CD4-positive, alpha-beta T cell treated with Interleukin-2 at 100 ng/mL for 4 hours (primary cell): ENCODE measurements around the gene DTNBP1.
"Not testable (repeated sequence)": the region's sequence is repeated elsewhere in the genome, so short reads cannot be mapped to it uniquely, and the experiment has no call there.

ENCODE experiments used
- DNase-seq: peaks from one replicate; pipeline ENCODE4 v3.0.0-alpha.2; 2020; ENCODE audit warnings: low spot score

The DTNBP1 gene

GRCh38 chr6:15666896-15667295 is 4.1 kb upstream of the DTNBP1 start:
- not testable (repeated sequence) for DNase-seq

- DNase-seq = no peak
These were observed 2.4 kb upstream of the DTNBP1 start for GRCh38 chr6:15665237-15665636.

DNA sequence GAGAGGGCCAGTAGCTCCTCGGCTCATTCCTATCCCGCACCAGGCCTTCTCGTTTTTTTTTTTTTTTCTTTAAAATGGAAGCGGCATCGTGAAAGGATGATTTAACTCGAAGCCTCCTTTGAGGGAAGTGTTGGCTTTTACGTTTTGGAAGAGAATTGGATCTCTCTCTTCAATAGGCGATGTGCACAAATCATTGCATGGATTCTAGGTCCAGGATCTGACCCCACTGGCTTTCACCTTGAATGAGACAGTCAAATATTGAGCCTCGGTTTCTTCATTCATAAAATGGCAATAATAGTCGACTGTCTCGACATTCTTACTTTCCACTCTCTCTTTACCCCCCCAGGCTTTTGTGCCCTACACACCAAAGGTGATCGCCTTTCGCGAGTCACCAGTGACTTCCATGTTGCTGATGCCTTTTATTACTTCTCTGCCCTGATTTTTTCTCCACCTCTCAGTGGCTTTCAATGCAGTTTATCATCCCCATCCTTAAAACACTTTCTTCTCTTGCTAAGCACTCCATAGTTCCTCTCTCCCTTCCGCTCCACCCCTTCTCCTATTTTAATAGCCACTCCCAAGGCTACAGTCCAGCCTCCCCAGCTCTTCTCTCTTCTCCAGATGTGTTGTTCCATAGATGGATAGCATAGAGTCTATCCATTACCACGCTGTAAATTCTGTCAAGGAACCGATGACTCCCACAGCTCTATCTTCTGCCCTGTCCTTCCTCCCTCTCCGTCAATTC is 473 bp upstream of the DTNBP1 start:
- no peak for DNase-seq

DNA sequence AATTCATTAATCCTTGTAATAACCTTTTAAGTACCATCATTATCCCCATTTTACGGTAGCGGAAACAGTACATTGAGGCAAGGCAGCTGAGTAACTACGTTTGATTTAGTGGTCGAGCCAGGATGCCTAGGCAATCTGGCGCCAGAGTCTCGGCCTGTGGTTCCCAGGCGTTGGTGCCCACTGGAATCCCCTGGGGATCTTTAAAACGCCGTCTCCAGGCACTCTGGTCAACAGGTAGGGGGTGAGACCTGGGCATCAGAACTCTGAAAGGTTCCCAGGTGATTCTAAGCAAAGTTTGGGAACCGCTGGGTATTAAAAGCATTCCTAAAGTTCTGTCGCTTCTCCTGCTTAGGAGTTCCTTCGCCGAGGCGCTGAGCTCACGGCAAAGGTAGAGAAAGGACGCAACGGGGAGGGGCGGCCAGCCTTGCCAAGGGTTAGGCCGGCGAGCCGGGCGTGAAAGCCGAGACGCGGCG is 939 bp downstream of the DTNBP1 start:
- no peak for DNase-seq

- no peak for DNase-seq
These were observed 3.6 kb downstream of the DTNBP1 start for GRCh38 chr6:15659181-15659580.

DNA sequence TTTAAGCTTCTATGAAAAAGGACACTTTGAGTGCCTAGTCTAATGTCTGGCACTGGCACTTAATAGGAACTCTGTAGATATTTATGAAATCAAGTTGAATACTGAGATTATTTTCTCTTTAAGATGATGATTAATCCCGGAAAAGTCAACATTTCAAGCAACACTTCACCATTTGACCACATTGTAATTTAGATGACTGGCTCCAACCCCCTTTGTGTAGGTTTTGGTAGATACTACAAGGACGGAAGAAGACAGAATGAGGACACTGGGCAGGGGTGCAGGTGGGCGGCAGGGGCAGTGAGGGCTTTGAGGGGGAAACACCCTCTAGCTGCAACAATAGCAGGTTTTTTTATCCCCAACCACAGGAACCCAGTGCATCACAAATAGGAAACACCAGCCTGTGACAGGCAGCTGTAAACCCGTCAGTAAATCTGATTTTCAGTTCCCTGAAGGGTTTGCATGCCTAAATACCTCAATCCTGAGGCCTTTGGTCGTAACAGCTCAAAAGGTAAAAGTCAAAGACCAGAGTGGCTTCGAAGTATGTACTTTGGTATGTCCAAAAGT is 4.6 kb downstream of the DTNBP1 start:
- no peak for DNase-seq

DNA sequence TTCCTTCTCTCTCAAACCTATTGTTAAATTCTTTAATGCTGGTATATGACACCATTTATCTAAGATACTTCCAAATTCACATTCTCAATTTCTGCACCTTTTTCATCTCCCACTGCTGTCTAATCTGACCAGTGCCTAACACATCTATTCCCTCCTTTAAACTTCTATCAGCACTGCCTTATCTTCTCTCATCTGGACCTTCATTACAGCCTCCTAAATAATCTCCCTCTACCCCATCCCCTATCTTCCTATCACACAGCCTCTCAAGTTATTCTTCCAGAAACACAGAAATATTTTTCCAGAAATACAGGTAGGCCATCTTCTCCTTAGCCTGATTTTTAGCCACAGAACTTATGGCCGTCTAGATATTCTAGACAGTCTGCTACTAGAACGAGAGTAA is 5.5 kb downstream of the DTNBP1 start:
- DNase-seq = no peak

GRCh38 chr6:15656145-15656544 is 6.7 kb downstream of the DTNBP1 start:
- no peak for DNase-seq

- no peak for DNase-seq
These were observed 8.6 kb downstream of the DTNBP1 start for GRCh38 chr6:15654250-15654649.

DNA sequence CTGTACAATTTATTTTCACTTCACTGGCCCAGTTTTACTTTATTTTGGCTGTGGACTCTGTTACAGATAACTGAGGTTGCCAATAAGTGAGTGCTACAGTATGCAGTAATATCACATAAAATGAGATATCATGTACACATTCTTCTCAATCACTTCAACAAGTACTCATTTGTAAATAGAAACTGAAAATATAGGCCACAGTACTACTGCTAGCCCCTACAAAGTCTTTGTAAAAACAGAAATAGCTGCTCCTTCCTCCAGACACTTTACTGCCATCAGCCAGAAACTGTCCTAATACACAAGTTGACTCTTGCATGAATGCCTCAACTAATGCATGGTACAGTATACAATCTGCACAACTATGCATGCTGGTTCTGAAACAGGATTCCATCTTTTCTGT is 9.2 kb downstream of the DTNBP1 start:
- DNase-seq = no peak

GRCh38 chr6:15650004-15650559 is 12.7 kb downstream of the DTNBP1 start:
- not testable (repeated sequence) for DNase-seq

GRCh38 chr6:15644904-15645303 is 17.9 kb downstream of the DTNBP1 start:
- DNase-seq = no peak

DNA sequence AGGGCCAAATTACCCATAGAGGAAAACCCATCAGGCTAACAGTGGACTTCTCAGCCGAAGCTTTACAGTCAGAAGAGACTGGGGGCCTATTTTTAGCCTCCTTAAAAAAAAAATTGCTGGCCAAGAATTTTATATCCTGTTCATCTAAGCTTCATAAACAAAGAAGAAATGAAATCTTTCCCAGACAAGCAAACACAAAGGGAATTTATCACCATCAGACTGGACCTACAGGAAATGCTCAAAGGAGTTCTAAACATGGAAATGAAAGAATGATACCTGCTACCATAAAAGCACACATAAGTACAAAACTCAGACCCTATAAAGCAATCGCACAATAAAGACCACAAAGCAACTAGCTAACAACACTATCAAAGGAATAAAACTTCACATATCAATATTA is 19.3 kb downstream of the DTNBP1 start:
- no peak for DNase-seq

- no peak for DNase-seq
These were observed 20.6 kb downstream of the DTNBP1 start for GRCh38 chr6:15642276-15642675.

DNA sequence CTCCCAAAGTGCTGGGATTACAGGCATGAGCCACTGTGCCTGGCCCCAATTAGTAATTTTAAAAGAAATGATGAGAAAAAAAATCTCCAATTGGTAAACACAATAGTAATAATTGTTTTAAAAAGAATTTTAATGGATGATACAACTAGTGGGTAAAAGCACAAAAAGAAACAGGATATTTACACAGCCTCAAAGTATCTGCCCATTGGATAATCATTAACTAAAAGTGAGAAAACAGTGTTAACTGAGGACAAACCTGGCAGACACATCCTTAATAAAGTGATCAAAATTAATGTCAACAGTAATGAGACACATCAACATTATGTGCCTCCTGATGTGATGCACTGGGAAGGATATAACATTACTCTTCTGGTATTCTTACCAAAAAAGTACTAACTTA is 24.5 kb downstream of the DTNBP1 start:
- no peak for DNase-seq

GRCh38 chr6:15631432-15631831 is 31.4 kb downstream of the DTNBP1 start:
- no peak for DNase-seq

DNA sequence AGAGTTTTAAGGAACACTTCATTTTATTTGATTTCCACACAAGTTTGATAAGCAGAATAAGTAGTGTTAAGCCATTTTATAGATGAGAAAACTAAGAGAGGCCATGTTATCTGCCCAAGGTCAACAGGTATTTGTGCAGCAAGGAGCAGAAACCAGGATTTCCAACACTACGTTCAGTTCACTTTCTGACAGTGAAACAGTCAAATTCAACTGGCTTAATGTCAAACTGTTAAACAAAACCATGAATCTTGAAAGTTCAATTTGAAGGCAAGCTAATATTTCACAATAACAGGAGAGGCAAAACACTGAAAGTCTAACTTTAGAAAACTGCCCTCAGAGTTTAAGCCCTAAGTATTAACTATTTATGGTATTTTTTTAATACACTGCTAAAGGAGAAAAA is 32.6 kb downstream of the DTNBP1 start:
- DNase-seq = no peak

DNA sequence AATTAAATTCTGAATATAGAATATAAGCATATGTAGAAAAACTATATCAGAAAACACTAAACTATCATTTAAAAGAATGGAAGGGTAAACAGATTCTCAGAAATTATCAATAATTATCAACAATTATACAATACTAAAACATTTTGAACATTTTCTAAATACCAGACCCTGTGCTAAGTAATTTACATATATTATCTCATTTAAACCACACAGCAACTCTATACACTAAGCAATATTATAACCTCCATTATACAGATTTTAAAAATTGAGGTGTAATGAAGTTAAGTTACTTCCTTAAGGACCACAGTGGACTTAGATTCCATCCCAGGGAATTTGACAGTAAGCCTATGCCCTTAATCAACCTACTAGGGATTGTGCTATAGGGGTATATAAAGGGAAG is 33.3 kb downstream of the DTNBP1 start:
- no peak for DNase-seq

GRCh38 chr6:15628499-15629131 is 34.2 kb downstream of the DTNBP1 start:
- DNase-seq = peak; percentile 50

GRCh38 chr6:15627821-15628220 is 35.0 kb downstream of the DTNBP1 start:
- no peak for DNase-seq

DNA sequence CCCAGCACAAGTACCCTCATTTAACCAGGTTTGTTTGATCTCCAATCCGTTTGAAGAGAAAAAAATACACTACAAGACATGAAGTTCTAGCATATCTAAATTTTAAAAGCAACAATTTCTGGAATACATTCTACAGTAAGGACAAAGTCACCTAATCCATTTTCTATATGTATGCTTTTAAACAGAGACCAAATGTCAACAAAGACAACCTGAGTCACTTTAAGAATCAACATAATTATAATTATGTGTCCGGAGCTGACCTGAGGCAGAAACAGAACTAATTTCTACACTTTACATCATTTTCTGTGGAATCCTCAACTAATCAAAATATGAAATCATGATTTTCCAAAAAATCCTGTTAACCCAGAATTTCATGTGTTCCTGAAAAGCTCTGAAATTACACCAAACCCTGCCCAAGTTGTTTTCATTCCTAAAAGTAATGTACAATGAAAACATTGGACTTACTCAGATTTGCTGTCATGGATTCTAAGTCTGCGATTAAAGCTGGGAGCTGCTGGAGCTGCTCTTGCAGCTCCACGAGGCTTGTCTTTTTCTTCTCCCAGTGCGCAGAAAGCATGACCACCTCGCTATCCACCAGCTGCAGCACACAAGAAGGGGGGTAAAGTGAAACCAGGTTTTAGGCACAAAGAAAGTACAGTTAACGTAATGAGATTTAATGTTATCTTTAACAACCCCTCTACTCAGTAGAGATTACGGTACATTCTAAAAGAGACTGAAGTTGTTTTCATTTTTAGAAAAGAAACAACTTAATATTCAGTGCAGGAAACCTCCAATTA is 35.8 kb downstream of the DTNBP1 start:
- no peak for DNase-seq

DNA sequence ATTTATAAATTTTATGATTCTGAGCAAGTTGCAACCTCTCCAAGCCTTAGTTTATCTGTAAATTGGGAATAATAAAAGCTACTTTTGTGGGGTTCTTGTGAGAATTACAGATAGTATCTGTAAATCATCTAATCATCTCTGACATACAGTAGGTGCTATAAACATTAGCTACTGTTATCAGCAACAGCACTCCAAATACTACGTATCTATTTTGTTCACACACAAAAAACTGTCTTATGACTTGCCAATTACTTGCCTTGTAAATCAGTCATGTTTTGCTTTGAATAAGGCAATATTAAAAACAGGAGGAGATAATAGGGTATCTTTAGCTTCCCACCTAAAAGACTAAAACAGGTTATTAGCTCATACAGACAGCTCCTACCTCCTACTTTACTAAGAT is 36.7 kb downstream of the DTNBP1 start:
- no peak for DNase-seq
